Upper lobe of left lung (tissue), 4 donors: ENCODE measurements around the gene SH2B2.

ENCODE experiments used
- CTCF ChIP-seq, 6 experiments: fragments of 450-650 bp in 4 of 6; fragments of 200-600 bp in 2 of 6; sonication (generic) in 2 of 6; IDR thresholded peaks; one replicate each; pipeline ENCODE4 v1.5.1; 2016 to 2019; ENCODE audit warnings: antibody characterized with exemption in 6 of 6
- EP300 ChIP-seq, 4 donors: sonication (generic); formaldehyde crosslinking; IDR thresholded peaks; one replicate each; pipeline ENCODE4 v1.5.1; 2017; ENCODE audit warnings: antibody characterized with exemption in 4 of 4, control low read depth in 2 of 4
- POLR2A ChIP-seq, 4 donors: fragments of 450-650 bp; IDR thresholded peaks; one replicate each; pipeline ENCODE4 v1.5.1; 2016 to 2017; ENCODE audit warnings: antibody characterized with exemption in 4 of 4, mild to moderate bottlenecking in 2 of 4
- POLR2AphosphoS5 ChIP-seq, 2 donors: sonication (generic); formaldehyde crosslinking; IDR thresholded peaks; one replicate each; pipeline ENCODE4 v1.5.1; 2017; ENCODE audit warnings: antibody characterized with exemption in 2 of 2

GRCh38 chr7:102303669-102304422 lies 17.2 kb downstream of the SH2B2 start:
- TF ChIP-seq POLR2A (IDR thresholded peaks at IDR 0.05) (no peak), CTCF (IDR thresholded peaks at IDR 0.05) (no peak), POLR2AphosphoS5 (IDR thresholded peaks at IDR 0.05) (no peak), EP300 (IDR thresholded peaks at IDR 0.05) (no peak)
